NB4 (cell line): ENCODE data around the gene TMEM80.

Experiments
- DNase-seq: peaks from one replicate; pipeline ENCODE4 v3.0.0; 2010; ENCODE audit warnings: low read depth
- H3K4me3 ChIP-seq: one replicate; pipeline ENCODE4 v1.5.1; 2011; ENCODE audit warnings: mild to moderate bottlenecking, low read depth, low read length, moderate library complexity
- CTCF ChIP-seq: IDR thresholded peaks from one replicate; pipeline ENCODE4 v1.5.1; 2012; ENCODE audit warnings: low read depth, low read length
- MYC ChIP-seq: IDR thresholded peaks from 2 replicates; pipeline ENCODE4 v1.6.1; 2011; ENCODE audit warnings: low read depth, low read length
- POLR2A ChIP-seq: IDR thresholded peaks from 2 replicates; pipeline ENCODE4 v1.6.1; 2011; ENCODE audit warnings: mild to moderate bottlenecking; ENCODE audit not compliant: insufficient read length; ENCODE audit errors: extremely low read depth
- TF ChIP-seq, protein P1 (sequence below): IDR thresholded peaks from 2 replicates; pipeline ENCODE4 v1.6.1; 2011; ENCODE audit warnings: low read depth, low read length

The TMEM80 gene

GRCh38 chr11:724778-725386, 29.3 kb downstream of the TMEM80 start:
- no peak for DNase-seq
- TF ChIP-seq CTCF (no peak), MYC (no peak), POLR2A (no peak)
- TF ChIP-seq, protein P1, sequence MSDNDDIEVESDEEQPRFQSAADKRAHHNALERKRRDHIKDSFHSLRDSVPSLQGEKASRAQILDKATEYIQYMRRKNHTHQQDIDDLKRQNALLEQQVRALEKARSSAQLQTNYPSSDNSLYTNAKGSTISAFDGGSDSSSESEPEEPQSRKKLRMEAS: no peak
- no peak overlapping the region for H3K4me3 ChIP-seq

- no peak for TF ChIP-seq MYC
- TF ChIP-seq POLR2A: no peak
- TF ChIP-seq CTCF: no peak
- TF ChIP-seq, protein P1: no peak
- DNase-seq: no peak
- H3K4me3 ChIP-seq: no peak overlapping the region
Measured at GRCh38 chr11:725624-726202, 30.1 kb downstream of the TMEM80 start.

DNA sequence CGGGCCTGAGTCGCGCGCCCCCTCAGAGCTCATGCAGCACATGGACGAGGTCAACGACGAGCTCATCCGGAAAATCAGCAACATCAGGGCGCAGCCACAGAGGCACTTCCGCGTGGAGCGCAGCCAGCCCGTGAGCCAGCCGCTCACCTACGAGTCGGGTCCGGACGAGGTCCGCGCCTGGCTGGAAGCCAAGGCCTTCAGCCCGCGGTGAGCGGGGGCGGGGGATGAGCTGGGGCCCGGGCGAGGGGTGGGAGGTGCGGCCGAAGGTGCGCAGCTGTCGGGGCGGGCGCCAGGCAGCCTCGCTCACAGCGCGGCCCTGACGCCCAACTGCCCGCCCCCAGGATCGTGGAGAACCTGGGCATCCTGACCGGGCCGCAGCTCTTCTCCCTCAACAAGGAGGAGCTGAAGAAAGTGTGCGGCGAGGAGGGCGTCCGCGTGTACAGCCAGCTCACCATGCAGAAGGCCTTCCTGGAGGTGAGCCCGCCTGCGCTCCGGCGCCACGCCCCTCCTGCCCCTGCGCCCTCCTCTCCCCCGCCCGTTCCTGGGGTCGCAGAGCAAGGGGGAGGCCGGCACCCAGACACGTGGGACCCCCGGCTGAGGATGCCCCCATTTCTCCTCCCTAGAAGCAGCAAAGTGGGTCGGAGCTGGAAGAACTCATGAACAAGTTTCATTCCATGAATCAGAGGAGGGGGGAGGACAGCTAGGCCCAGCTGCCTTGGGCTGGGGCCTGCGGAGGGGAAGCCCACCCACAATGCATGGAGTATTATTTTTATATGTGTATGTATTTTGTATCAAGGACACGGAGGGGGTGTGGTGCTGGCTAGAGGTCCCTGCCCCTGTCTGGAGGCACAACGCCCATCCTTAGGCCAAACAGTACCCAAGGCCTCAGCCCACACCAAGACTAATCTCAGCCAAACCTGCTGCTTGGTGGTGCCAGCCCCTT, 30.9 kb downstream of the TMEM80 start:
- H3K4me3 ChIP-seq: no peak overlapping the region
- TF ChIP-seq POLR2A (no peak), CTCF (no peak), MYC (no peak)
- TF ChIP-seq, protein P1: no peak
- DNase-seq: no peak

GRCh38 chr11:727281-727701, 31.7 kb downstream of the TMEM80 start:
- H3K4me3 ChIP-seq: no peak overlapping the region
- DNase-seq: no peak
- TF ChIP-seq, protein P1: no peak

DNA sequence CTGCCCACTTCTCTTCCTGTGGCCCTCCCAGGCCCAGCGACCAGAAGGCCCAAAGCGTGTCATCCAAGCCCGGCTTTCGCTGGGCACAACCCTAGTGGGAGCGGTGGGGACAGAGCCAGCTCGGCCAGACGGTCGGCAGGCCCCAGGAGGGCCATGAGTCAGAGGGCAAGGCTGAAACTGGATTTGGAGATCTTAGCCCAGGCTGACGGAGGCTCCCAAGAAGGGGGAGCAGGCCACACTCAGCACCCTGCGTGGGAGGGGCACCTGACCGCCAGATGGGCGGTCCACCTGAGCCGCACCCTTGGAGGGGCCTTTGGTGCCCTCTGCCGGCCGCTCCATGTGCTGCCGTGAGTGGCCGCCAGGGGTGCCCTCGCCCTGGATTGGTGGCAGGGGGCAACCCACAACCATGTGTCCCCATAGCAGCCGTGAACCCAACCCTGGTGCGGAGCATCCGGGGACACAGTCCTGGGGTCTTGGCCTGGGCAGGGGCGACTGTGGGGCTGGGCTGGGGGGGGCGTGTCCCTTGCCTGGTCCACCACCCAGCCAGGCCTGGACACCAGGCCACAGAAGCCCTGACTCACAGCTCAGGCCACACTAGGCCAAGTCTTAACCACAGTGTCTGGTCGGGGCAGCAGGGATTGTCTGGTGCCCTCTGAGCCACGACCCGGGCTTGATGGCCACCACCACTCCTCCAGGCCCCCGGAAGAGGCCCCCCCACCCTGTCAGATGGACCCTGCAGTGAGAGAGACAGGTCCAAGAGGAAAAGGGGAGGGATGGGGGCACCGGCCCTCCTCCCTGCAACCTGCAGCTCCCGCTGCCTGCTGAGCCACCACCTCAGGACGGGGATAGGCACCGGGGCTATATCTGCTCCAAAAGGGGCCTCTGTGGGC, 32.5 kb downstream of the TMEM80 start:
- H3K4me3 ChIP-seq: no peak overlapping the region
- TF ChIP-seq MYC (peak; percentile 77), POLR2A (no peak), CTCF (peak; percentile 96)
- TF ChIP-seq, protein P1: peak; percentile 86
- peak; percentile 80 for DNase-seq
